Prostate gland (tissue), 2 donors: Measurements from ENCODE around the gene RGS9. TPM values are rescaled to one million over a fixed set of nuclear protein-coding genes. Genes with fewer than 3 reads are reported as not detected.
"Not testable (repeated sequence)": the region's sequence is repeated elsewhere in the genome, so short reads cannot be mapped to it uniquely, and the experiment has no call there.

Source experiments
- DNase-seq: peaks from one replicate; pipeline ENCODE4 v3.0.0-alpha.2; 2019; ENCODE audit warnings: low spot score
- H3K27ac ChIP-seq, 2 donors: fragments of 200-600 bp; sonication (generic); 2 replicates each; pipeline ENCODE4 v1.5.1; 2017 to 2019
- H3K27me3 ChIP-seq: fragments of 200-600 bp; sonication (generic); replicated peaks from 2 replicates; pipeline ENCODE4 v1.5.1; 2019; ENCODE audit not compliant: insufficient read depth
- H3K36me3 ChIP-seq, 2 donors: fragments of 200-600 bp; sonication (generic); 1 replicate in 1 of 2; 2 replicates in 1 of 2; pipeline versions ENCODE4 v1.5.1 to v1.8.1; 2017 to 2019
- H3K4me1 ChIP-seq: fragments of 200-600 bp; sonication (generic); replicated peaks from 2 replicates; pipeline ENCODE4 v1.5.1; 2019
- H3K4me3 ChIP-seq, 2 donors: fragments of 200-600 bp; sonication (generic); 2 replicates each; pipeline ENCODE4 v1.5.1; 2017 to 2019
- H3K9me3 ChIP-seq: fragments of 200-600 bp; sonication (generic); 2 replicates; pipeline ENCODE4 v1.5.1; 2017
- POLR2A ChIP-seq: fragments of 450-650 bp; IDR thresholded peaks from one replicate; pipeline ENCODE4 v1.6.1; 2016; ENCODE audit warnings: antibody characterized with exemption, mild to moderate bottlenecking
- POLR2AphosphoS5 ChIP-seq: sonication (generic); formaldehyde crosslinking; IDR thresholded peaks from one replicate; pipeline ENCODE4 v1.6.1; 2017; ENCODE audit warnings: antibody characterized with exemption
- WGBS: methylation state at CpG from one replicate; pipeline ENCODE4 v1.1.5; 2018; 5-methylcytosine and 5-hydroxymethylcytosine counted together
- intact Hi-C: fragments of 100-400 bp; cut with DNase I; formaldehyde crosslinking; loops from one replicate; pipeline ENCODE4 v1.14.2; 2022
- total RNA-seq, 2 donors: library from RNA; depleted of rRNA; stranded (reverse); fragments of >200 nt; gene quantifications; one replicate each; pipeline ENCODE4 v1.1.0, GENCODE V29; 2016
- TF ChIP-seq, protein P1 (sequence below), 4 experiments: fragments of 200-600 bp in 2 of 4; fragments of 450-650 bp in 2 of 4; sonication (generic) in 2 of 4; IDR thresholded peaks; 1 replicate in 3 of 4; 2 replicates in 1 of 4; pipeline ENCODE4 v1.5.1; 2016 to 2019; ENCODE audit warnings: antibody characterized with exemption in 4 of 4, mild to moderate bottlenecking in 2 of 4, moderate library complexity in 2 of 4

Gene RGS9
- total RNA-seq, 2 donors from 2014 or later, result 7.9 to 9.3 TPM

DNA sequence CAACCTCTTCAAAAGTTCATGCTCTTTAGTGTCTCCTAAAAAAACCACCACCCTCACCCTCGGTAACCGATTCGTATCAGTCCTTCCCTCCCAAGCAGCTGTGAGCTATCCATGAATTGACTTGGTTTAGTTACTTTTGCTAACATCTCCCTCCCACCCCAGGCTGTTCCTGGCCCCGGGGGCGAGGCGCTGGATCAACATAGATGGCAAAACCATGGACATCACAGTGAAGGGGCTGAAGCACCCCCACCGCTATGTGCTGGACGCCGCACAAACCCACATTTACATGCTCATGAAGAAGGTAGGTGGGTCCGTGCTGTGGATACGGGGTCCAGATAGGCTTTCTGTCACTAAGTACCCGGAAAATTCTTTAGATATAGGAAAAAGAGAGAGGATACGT, 66.8 kb downstream of the RGS9 start:
- H3K27me3 ChIP-seq, result no peaks in the 10 kb centered on the region
- DNase-seq, result no peak
- no peak for TF ChIP-seq POLR2A
- TF ChIP-seq, protein P1, sequence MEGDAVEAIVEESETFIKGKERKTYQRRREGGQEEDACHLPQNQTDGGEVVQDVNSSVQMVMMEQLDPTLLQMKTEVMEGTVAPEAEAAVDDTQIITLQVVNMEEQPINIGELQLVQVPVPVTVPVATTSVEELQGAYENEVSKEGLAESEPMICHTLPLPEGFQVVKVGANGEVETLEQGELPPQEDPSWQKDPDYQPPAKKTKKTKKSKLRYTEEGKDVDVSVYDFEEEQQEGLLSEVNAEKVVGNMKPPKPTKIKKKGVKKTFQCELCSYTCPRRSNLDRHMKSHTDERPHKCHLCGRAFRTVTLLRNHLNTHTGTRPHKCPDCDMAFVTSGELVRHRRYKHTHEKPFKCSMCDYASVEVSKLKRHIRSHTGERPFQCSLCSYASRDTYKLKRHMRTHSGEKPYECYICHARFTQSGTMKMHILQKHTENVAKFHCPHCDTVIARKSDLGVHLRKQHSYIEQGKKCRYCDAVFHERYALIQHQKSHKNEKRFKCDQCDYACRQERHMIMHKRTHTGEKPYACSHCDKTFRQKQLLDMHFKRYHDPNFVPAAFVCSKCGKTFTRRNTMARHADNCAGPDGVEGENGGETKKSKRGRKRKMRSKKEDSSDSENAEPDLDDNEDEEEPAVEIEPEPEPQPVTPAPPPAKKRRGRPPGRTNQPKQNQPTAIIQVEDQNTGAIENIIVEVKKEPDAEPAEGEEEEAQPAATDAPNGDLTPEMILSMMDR (IDR thresholded peaks at IDR 0.05), result no peak
- TF ChIP-seq POLR2AphosphoS5, result no peak
- no peaks in the 10 kb centered on the region for H3K36me3 ChIP-seq
- H3K4me3 ChIP-seq, result no peak overlapping the region
- H3K9me3 ChIP-seq, result no peaks in the 10 kb centered on the region
- no peaks in the 10 kb centered on the region for H3K4me1 ChIP-seq
- intact Hi-C loops, result no loop called here
- H3K27ac ChIP-seq, result no peak overlapping the region
- WGBS, result 90% methylated on average over 13 of the region's 13 CpGs

DNA sequence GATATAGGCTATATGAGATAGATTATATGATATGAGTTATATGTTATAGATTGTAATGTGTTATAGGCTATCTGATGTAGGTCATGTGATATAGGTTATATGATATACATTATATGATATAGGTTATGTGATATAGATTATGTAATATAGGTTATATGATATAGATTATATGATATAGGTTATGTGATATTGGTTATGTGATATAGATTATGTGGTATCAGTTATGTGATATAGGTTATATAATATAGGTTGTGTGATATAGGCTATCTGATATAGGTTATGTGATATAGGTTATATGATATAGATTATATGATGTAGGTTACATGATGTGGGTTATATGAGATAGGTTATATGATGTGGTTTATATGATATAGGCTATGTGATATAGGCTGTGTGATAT, 68.5 kb downstream of the RGS9 start:
- intact Hi-C loops, result no loop called here
- Histone ChIP-seq H3K9me3 (no peaks in the 10 kb centered on the region), H3K4me1 (no peaks in the 10 kb centered on the region), H3K27ac (no peak overlapping the region), H3K27me3 (no peaks in the 10 kb centered on the region), H3K36me3 (no peaks in the 10 kb centered on the region), H3K4me3 (no peak overlapping the region)
- TF ChIP-seq POLR2A (no peak), POLR2AphosphoS5 (no peak)
- TF ChIP-seq, protein P1 (IDR thresholded peaks at IDR 0.05), result no peak
- DNase-seq, result no peak

DNA sequence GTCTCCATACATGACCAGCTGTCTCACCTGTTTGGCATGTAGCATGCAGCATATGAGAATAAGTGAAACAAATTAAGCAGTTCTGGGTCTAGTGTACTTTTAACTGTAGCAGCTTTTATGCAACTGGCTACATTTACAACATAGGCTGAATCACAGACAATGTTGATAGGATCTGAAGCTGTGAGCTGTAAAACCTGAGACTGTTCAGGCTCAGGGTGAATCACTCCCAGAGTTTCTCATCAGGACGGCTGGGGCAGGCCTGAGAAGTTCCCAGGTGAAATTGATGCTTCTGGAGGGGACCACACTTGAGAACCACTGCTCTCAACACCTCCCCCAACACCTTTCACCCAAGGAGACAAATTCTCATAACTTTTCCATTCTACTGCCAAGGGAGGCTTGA, 70.3 kb downstream of the RGS9 start:
- H3K27ac ChIP-seq, H3K4me1 ChIP-seq, H3K4me3 ChIP-seq, DNase-seq, intact Hi-C loops, H3K9me3 ChIP-seq, H3K36me3 ChIP-seq, H3K27me3 ChIP-seq: not testable (repeated sequence)
- WGBS, result 18% methylated on average over 1 of the region's 1 CpG

DNA sequence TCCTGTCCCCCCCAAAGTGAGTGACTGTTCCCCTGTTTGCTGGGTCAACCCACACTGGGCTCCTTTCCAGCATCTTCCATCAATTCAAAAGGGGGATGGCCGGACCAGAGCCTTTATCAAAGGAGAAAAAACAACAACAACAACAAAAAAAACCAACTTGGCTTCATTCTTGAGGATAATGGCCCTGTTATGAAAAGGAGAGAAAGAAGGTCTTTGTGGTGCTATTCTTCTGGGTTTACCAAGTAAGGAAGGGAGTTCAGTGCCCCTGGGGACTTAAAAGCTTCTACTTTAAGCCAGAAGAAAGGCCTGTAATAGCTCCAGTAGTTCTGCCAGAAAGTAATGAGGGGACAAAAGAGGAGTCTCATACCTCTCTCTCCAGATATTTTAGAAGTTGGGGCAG, 71.5 kb downstream of the RGS9 start:
- Histone ChIP-seq H3K27me3 (no peaks in the 10 kb centered on the region), H3K36me3 (no peaks in the 10 kb centered on the region), H3K27ac (no peak overlapping the region), H3K4me1 (no peaks in the 10 kb centered on the region), H3K9me3 (no peaks in the 10 kb centered on the region), H3K4me3 (no peak overlapping the region)
- TF ChIP-seq, protein P1 (IDR thresholded peaks at IDR 0.05), result no peak
- no peak for TF ChIP-seq POLR2A
- no peak for TF ChIP-seq POLR2AphosphoS5
- 65% methylated on average over 1 of the region's 1 CpG for WGBS
- intact Hi-C loops, result no loop called here
- no peak for DNase-seq

DNA sequence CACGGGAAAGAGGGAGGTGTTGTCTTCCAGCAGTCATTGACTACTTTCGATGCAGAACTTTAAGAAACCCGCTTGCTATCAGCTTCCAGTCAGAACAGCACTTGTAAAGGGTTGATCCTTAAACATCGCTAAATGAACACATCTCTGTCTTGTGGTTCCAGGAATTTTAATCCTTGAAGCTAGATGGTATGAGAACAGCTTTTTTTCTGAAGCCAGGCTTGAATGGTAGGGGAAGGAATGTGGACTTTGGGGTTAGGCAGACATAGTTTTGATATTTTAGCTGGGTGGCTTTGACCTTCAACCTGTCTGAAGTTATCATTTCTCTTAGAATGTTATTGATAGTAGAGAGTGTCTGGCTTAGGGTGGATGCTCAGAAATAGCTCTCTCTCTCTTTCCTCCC, 81.1 kb downstream of the RGS9 start:
- 83% methylated on average over 4 of the region's 4 CpGs for WGBS
- H3K27me3 ChIP-seq, result no peaks in the 10 kb centered on the region
- intact Hi-C loops, result no loop called here
- TF ChIP-seq POLR2A, result no peak
- TF ChIP-seq POLR2AphosphoS5, result no peak
- TF ChIP-seq, protein P1 (IDR thresholded peaks at IDR 0.05), result no peak
- no peaks in the 10 kb centered on the region for H3K9me3 ChIP-seq
- DNase-seq, result no peak
- no peaks in the 10 kb centered on the region for H3K4me1 ChIP-seq
- no peak overlapping the region for H3K4me3 ChIP-seq
- no peaks in the 10 kb centered on the region for H3K36me3 ChIP-seq
- no peak overlapping the region for H3K27ac ChIP-seq

DNA sequence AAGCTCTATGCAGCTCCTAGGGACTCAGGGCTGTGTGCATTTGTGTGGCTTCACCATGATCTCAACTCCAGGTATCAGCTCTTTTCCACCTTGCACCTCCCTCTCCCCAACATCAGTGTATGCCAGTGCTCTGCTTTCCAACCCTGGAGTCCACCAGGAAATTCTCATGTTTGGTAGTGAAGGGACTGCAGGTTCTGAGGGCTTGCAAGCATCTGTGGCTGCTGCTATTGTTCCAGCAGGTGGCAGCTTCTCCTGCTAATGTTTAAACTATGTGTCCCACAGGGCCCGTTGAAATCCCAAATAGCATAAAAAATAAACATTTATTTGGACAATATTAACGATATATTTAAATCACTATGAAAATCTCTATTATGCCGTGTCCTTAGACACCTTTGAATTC, 82.0 kb downstream of the RGS9 start:
- no peak overlapping the region for H3K4me3 ChIP-seq
- no peaks in the 10 kb centered on the region for H3K4me1 ChIP-seq
- TF ChIP-seq, protein P1 (IDR thresholded peaks at IDR 0.05), result no peak
- TF ChIP-seq POLR2A (no peak), POLR2AphosphoS5 (no peak)
- DNase-seq, result no peak
- no peak overlapping the region for H3K27ac ChIP-seq
- intact Hi-C loops, result no loop called here
- H3K9me3 ChIP-seq, result no peaks in the 10 kb centered on the region
- no peaks in the 10 kb centered on the region for H3K27me3 ChIP-seq
- 48% methylated on average over 3 of the region's 3 CpGs for WGBS
- no peaks in the 10 kb centered on the region for H3K36me3 ChIP-seq
